Neural progenitor cell (in vitro differentiated cells): Measurements from ENCODE around the gene NDUFAF2. TPM values are rescaled to one million over a fixed set of nuclear protein-coding genes. Genes with fewer than 3 reads are reported as not detected.

Source experiments
- DNase-seq: peaks from one replicate; pipeline ENCODE4 v3.0.0-alpha.2; 2016; ENCODE audit warnings: low spot score
- H2AFZ ChIP-seq: fragments of 200-600 bp; sonication (generic); replicated peaks from 2 replicates; pipeline ENCODE4 v1.6.1; 2016; ENCODE audit warnings: antibody characterized with exemption
- H3F3A ChIP-seq: fragments of 200-600 bp; sonication (generic); 2 replicates; pipeline ENCODE4 v1.6.1; 2016; ENCODE audit warnings: antibody characterized with exemption, low read depth
- H3K27ac ChIP-seq: fragments of 200-600 bp; sonication (generic); 2 replicates; pipeline ENCODE4 v1.5.1; 2016; ENCODE audit warnings: mild to moderate bottlenecking
- H3K27me3 ChIP-seq: fragments of 200-600 bp; sonication (generic); 2 replicates; pipeline ENCODE4 v1.6.1; 2016; ENCODE audit warnings: mild to moderate bottlenecking, moderate library complexity
- H3K36me3 ChIP-seq: fragments of 200-600 bp; sonication (generic); 2 replicates; pipeline ENCODE4 v1.5.1; 2016
- H3K4me1 ChIP-seq: fragments of 200-600 bp; sonication (generic); 2 replicates; pipeline ENCODE4 v1.6.1; 2016; ENCODE audit warnings: mixed run types
- H3K4me2 ChIP-seq: fragments of 200-600 bp; sonication (generic); 2 replicates; pipeline ENCODE4 v1.6.1; 2016
- H3K4me3 ChIP-seq: fragments of 200-600 bp; sonication (generic); 2 replicates; pipeline ENCODE4 v1.5.1; 2016
- H3K79me2 ChIP-seq: fragments of 200-600 bp; sonication (generic); 2 replicates; pipeline ENCODE4 v1.6.1; 2016; ENCODE audit warnings: low read depth
- H3K9ac ChIP-seq: fragments of 200-600 bp; sonication (generic); 2 replicates; pipeline ENCODE4 v1.6.1; 2016
- H3K9me3 ChIP-seq: fragments of 200-600 bp; sonication (generic); 2 replicates; pipeline ENCODE4 v1.5.1; 2016; ENCODE audit warnings: low read depth
- H4K20me1 ChIP-seq: fragments of 200-600 bp; sonication (generic); 2 replicates; pipeline ENCODE4 v1.6.1; 2016; ENCODE audit warnings: low read depth
- H3K27ac Mint-ChIP-seq: 3 replicates; pipeline ENCODE4 v1.8.0; 2021; ENCODE audit warnings: mixed read lengths
- H3K27me3 Mint-ChIP-seq: 2 replicates; pipeline ENCODE4 v1.8.0; 2022; ENCODE audit warnings: low read depth, mild to moderate bottlenecking, inconsistent platforms, moderate library complexity, mixed read lengths; ENCODE audit not compliant: insufficient read depth
- H3K36me3 Mint-ChIP-seq: 3 replicates; pipeline ENCODE4 v1.8.0; 2021; ENCODE audit warnings: mixed read lengths
- H3K4me1 Mint-ChIP-seq: 3 replicates; pipeline ENCODE4 v1.8.0; 2021; ENCODE audit warnings: mixed read lengths
- H3K4me3 Mint-ChIP-seq: 3 replicates; pipeline ENCODE4 v1.8.0; 2021; ENCODE audit warnings: mild to moderate bottlenecking, moderate library complexity, mixed read lengths
- H3K9me3 Mint-ChIP-seq: 3 replicates; pipeline ENCODE4 v1.8.0; 2020; ENCODE audit warnings: mixed read lengths
- EZH2 ChIP-seq: fragments of 200-600 bp; sonication (generic); IDR thresholded peaks from 2 replicates; pipeline ENCODE4 v1.6.1; 2017; ENCODE audit warnings: antibody characterized with exemption, mild to moderate bottlenecking, moderate library complexity
- EZH2phosphoT487 ChIP-seq: fragments of 200-600 bp; sonication (generic); IDR thresholded peaks from 2 replicates; pipeline ENCODE4 v1.6.1; 2017; ENCODE audit warnings: antibody characterized with exemption
- total RNA-seq: library from RNA; depleted of rRNA; stranded (reverse); fragments of >200 nt; gene quantifications from 2 replicates; pipeline ENCODE4 v1.2.3, GENCODE V29; 2015; ENCODE audit warnings: low replicate concordance
- TF ChIP-seq, protein P1 (sequence below): fragments of 200-600 bp; sonication (generic); IDR thresholded peaks from 2 replicates; pipeline ENCODE4 v1.5.1; 2017; ENCODE audit warnings: antibody characterized with exemption, mild to moderate bottlenecking

Gene NDUFAF2
- total RNA-seq, 1 donor from 2014 or later: 42.1 TPM

DNA sequence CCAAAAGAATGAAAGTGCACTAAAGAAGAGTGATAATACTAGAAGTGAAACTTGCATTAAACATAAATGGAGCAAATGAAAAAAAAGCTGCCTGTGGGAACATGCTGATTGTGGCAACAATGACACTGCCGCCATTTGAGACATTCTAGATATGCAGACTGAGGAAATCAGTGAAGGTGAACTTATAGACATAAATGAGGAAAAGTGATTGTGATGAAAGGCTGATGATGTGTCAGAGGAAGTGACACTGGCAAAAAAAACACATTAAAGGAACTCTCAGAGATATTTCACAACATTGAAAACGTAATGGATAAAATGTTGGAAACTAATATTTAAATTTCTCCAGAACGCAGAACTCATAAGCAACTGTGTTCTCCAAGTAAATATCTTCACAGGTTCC, 1.4 kb upstream of the NDUFAF2 start:
- DNase-seq: no peak
- peak overlapping the region; percentile 59 for H3K4me3 ChIP-seq
- H3K9ac ChIP-seq: peak overlapping the region; percentile 41
- H3K36me3 Mint-ChIP-seq: peaks cover 11% of the 10 kb centered on the region
- no peak overlapping the region for H3K4me3 Mint-ChIP-seq
- H3K27me3 ChIP-seq: peaks cover 11% of the 10 kb centered on the region
- H3K4me2 ChIP-seq: peak overlapping the region; percentile 99
- no peak overlapping the region for H3K27ac ChIP-seq
- H3K79me2 ChIP-seq: peaks cover 85% of the 10 kb centered on the region
- H2AFZ ChIP-seq: no peak overlapping the region
- H3K36me3 ChIP-seq: peaks cover 14% of the 10 kb centered on the region
- H3K4me1 ChIP-seq: peaks cover 17% of the 10 kb centered on the region
- peaks cover 4% of the 10 kb centered on the region for H3F3A ChIP-seq
- peaks cover 5% of the 10 kb centered on the region for H3K4me1 Mint-ChIP-seq
- H3K27ac Mint-ChIP-seq: no peak overlapping the region
- peaks cover 6% of the 10 kb centered on the region for H3K9me3 Mint-ChIP-seq
- TF ChIP-seq EZH2 (no peak), EZH2phosphoT487 (no peak)
- TF ChIP-seq, protein P1, sequence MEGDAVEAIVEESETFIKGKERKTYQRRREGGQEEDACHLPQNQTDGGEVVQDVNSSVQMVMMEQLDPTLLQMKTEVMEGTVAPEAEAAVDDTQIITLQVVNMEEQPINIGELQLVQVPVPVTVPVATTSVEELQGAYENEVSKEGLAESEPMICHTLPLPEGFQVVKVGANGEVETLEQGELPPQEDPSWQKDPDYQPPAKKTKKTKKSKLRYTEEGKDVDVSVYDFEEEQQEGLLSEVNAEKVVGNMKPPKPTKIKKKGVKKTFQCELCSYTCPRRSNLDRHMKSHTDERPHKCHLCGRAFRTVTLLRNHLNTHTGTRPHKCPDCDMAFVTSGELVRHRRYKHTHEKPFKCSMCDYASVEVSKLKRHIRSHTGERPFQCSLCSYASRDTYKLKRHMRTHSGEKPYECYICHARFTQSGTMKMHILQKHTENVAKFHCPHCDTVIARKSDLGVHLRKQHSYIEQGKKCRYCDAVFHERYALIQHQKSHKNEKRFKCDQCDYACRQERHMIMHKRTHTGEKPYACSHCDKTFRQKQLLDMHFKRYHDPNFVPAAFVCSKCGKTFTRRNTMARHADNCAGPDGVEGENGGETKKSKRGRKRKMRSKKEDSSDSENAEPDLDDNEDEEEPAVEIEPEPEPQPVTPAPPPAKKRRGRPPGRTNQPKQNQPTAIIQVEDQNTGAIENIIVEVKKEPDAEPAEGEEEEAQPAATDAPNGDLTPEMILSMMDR: no peak
- H3K27me3 Mint-ChIP-seq: peaks cover 3% of the 10 kb centered on the region
- H3K9me3 ChIP-seq: no peaks in the 10 kb centered on the region
- H4K20me1 ChIP-seq: no peaks in the 10 kb centered on the region

DNA sequence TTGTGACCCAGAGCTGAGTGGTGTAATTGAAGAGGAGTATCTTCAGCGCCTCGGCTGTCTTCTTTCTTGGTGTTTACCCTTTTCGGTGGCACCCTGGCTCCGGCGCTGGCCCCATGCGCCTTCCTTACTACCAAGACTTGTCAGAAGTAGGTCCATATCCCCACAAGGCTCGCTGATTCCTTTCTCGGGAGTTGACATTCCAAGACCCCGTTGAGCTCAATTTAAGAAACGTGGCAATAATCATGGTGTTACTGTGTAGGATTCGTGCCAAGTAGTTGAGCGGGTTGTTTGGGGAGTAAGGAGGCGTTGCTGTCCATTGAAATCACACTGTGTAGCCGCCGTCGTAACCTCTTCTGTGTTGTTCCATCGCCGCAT, 795 bp downstream of the NDUFAF2 start:
- no peak for TF ChIP-seq EZH2phosphoT487
- TF ChIP-seq, protein P1: no peak
- TF ChIP-seq EZH2: no peak
- Histone ChIP-seq H3F3A (peaks cover 4% of the 10 kb centered on the region), H3K9ac (no peak overlapping the region), H3K36me3 (no peaks in the 10 kb centered on the region), H3K4me2 (peak overlapping the region; percentile 99), H4K20me1 (no peaks in the 10 kb centered on the region), H3K27ac (no peak overlapping the region), H2AFZ (peak overlapping the region; percentile 89), H3K27me3 (peaks cover 11% of the 10 kb centered on the region), H3K4me3 (peak overlapping the region; percentile 59), H3K9me3 (no peaks in the 10 kb centered on the region), H3K4me1 (peaks cover 17% of the 10 kb centered on the region), H3K79me2 (peaks cover 69% of the 10 kb centered on the region)
- DNase-seq: peak; percentile 46
- Mint-ChIP-seq H3K4me1 (peaks cover 5% of the 10 kb centered on the region), H3K27me3 (no peaks in the 10 kb centered on the region), H3K36me3 (peaks cover 8% of the 10 kb centered on the region), H3K4me3 (no peak overlapping the region), H3K27ac (no peak overlapping the region), H3K9me3 (peaks cover 3% of the 10 kb centered on the region)

DNA sequence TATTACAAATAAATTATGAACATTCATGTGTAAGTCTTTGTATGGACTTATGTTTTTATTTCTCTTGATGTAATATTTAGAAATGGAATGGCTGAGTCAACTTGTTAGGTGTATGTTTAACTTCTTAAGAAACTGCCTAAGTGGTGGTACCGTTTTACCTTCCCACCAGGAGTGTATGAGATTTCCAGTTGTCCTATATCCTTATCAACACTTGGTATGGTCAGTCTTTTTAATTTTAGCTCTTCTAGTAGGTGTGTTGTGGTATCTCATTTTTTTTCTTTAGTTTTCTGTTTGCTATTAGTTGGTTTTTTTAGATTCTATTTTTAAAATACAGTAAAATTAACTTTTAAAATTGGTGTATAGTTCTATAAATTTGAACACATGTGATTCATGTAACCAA, 3.7 kb downstream of the NDUFAF2 start:
- peaks cover 6% of the 10 kb centered on the region for H3K36me3 Mint-ChIP-seq
- TF ChIP-seq, protein P1: no peak
- TF ChIP-seq EZH2phosphoT487: no peak
- TF ChIP-seq EZH2: no peak
- Histone ChIP-seq H3K79me2 (peaks cover 65% of the 10 kb centered on the region), H3K4me2 (no peak overlapping the region), H2AFZ (no peak overlapping the region), H3F3A (peaks cover 4% of the 10 kb centered on the region), H3K4me3 (no peak overlapping the region), H3K9ac (no peak overlapping the region), H3K27me3 (peaks cover 11% of the 10 kb centered on the region), H3K9me3 (no peaks in the 10 kb centered on the region), H3K27ac (no peak overlapping the region), H3K36me3 (no peaks in the 10 kb centered on the region), H3K4me1 (peaks cover 12% of the 10 kb centered on the region), H4K20me1 (no peaks in the 10 kb centered on the region)
- peaks cover 5% of the 10 kb centered on the region for H3K9me3 Mint-ChIP-seq
- H3K4me3 Mint-ChIP-seq: no peak overlapping the region
- H3K27ac Mint-ChIP-seq: no peak overlapping the region
- no peak for DNase-seq
- H3K27me3 Mint-ChIP-seq: no peaks in the 10 kb centered on the region
- H3K4me1 Mint-ChIP-seq: peaks cover 5% of the 10 kb centered on the region
